Activated T-helper 2 cell treated with anti-CD3 and anti-CD28 coated beads, Interferon-gamma antibody, Interleukin-2, Interleukin-4, amounts not matched to agents 10 μg/mL and 5 μg/mL and 100 μg/mL, durations not matched to agents 14 hours and 24 hours and 36 hours (primary cell): ENCODE results near the gene RGS3. TPM values are rescaled to one million over a fixed set of nuclear protein-coding genes. Genes with fewer than 3 reads are reported as not detected.
"Not testable (repeated sequence)": the region's sequence is repeated elsewhere in the genome, so short reads cannot be mapped to it uniquely, and the experiment has no call there.

Experiments used
- DNase-seq: peaks from one replicate; pipeline ENCODE4 v3.0.0; 2021; ENCODE audit warnings: low spot score
- H3K27ac Mint-ChIP-seq: one replicate; pipeline ENCODE4 v1.8.0; 2021; ENCODE audit warnings: mixed read lengths
- H3K27me3 Mint-ChIP-seq: one replicate; pipeline ENCODE4 v1.8.0; 2021; ENCODE audit warnings: low read depth, mixed read lengths
- H3K36me3 Mint-ChIP-seq: one replicate; pipeline ENCODE4 v1.8.0; 2021; ENCODE audit warnings: low read depth, mixed read lengths
- H3K4me1 Mint-ChIP-seq: one replicate; pipeline ENCODE4 v1.8.0; 2021; ENCODE audit warnings: low read depth, mixed read lengths
- H3K4me3 Mint-ChIP-seq: one replicate; pipeline ENCODE4 v1.8.0; 2021; ENCODE audit warnings: low read depth, mild to moderate bottlenecking, moderate library complexity, mixed read lengths
- H3K9me3 Mint-ChIP-seq: one replicate; pipeline ENCODE4 v1.8.0; 2021; ENCODE audit warnings: mixed read lengths
- intact Hi-C: fragments of 100-400 bp; cut with micrococcal nuclease; formaldehyde crosslinking; loops from one replicate; pipeline ENCODE4 v1.15.1; 2023
- total RNA-seq: library from RNA; stranded (reverse); gene quantifications from 2 replicates; pipeline ENCODE4 v1.2.3, GENCODE V29; 2022

Gene RGS3
- total RNA-seq, 1 donor from 2014 or later, result 64.2 TPM

GRCh38 chr9:113633782-113634595 is 170.5 kb downstream of the RGS3 start:
- Mint-ChIP-seq H3K27me3 (no peaks in the 10 kb centered on the region), H3K4me3 (no peak overlapping the region), H3K9me3 (no peaks in the 10 kb centered on the region), H3K4me1 (peaks cover 7% of the 10 kb centered on the region), H3K36me3 (no peaks in the 10 kb centered on the region), H3K27ac (no peak overlapping the region)
- intact Hi-C loops, result no loop called here
- DNase-seq, result no peak

GRCh38 chr9:113634596-113635515 is 171.3 kb downstream of the RGS3 start:
- peaks cover 7% of the 10 kb centered on the region for H3K4me1 Mint-ChIP-seq
- H3K27me3 Mint-ChIP-seq, result no peaks in the 10 kb centered on the region
- no peak overlapping the region for H3K4me3 Mint-ChIP-seq
- intact Hi-C loops, result no loop called here
- no peaks in the 10 kb centered on the region for H3K9me3 Mint-ChIP-seq
- no peaks in the 10 kb centered on the region for H3K36me3 Mint-ChIP-seq
- no peak overlapping the region for H3K27ac Mint-ChIP-seq
- DNase-seq, result no peak

GRCh38 chr9:113635586-113635985 is 172.1 kb downstream of the RGS3 start:
- Mint-ChIP-seq H3K4me3 (no peak overlapping the region), H3K27me3 (no peaks in the 10 kb centered on the region), H3K27ac (no peak overlapping the region), H3K36me3 (no peaks in the 10 kb centered on the region), H3K9me3 (no peaks in the 10 kb centered on the region), H3K4me1 (peaks cover 7% of the 10 kb centered on the region)
- intact Hi-C loops, result no loop called here
- no peak for DNase-seq

- no peak for DNase-seq
- H3K27ac Mint-ChIP-seq, result no peak overlapping the region
- H3K27me3 Mint-ChIP-seq, result no peaks in the 10 kb centered on the region
- H3K4me3 Mint-ChIP-seq, result no peak overlapping the region
- H3K9me3 Mint-ChIP-seq, result no peaks in the 10 kb centered on the region
- peaks cover 7% of the 10 kb centered on the region for H3K4me1 Mint-ChIP-seq
- intact Hi-C loops, result no loop called here
- no peaks in the 10 kb centered on the region for H3K36me3 Mint-ChIP-seq
Measured at GRCh38 chr9:113636165-113636564, 172.6 kb downstream of the RGS3 start.

- H3K27me3 Mint-ChIP-seq, result peaks cover 1% of the 10 kb centered on the region
- H3K9me3 Mint-ChIP-seq, result no peaks in the 10 kb centered on the region
- H3K4me1 Mint-ChIP-seq, result peaks cover 7% of the 10 kb centered on the region
- intact Hi-C loops, result no loop called here
- no peaks in the 10 kb centered on the region for H3K36me3 Mint-ChIP-seq
- H3K27ac Mint-ChIP-seq, result no peak overlapping the region
- DNase-seq, result no peak
- H3K4me3 Mint-ChIP-seq, result no peak overlapping the region
Measured at GRCh38 chr9:113636693-113637092, 173.2 kb downstream of the RGS3 start.

- Mint-ChIP-seq H3K9me3 (no peaks in the 10 kb centered on the region), H3K4me3 (no peak overlapping the region), H3K27ac (no peak overlapping the region), H3K4me1 (no peaks in the 10 kb centered on the region), H3K36me3 (no peaks in the 10 kb centered on the region), H3K27me3 (peaks cover 12% of the 10 kb centered on the region)
- no peak for DNase-seq
- intact Hi-C loops, result no loop called here
Measured at GRCh38 chr9:113638490-113638889, 175.0 kb downstream of the RGS3 start.

GRCh38 chr9:113638897-113639296 is 175.4 kb downstream of the RGS3 start:
- intact Hi-C loops, result no loop called here
- Mint-ChIP-seq H3K36me3 (no peaks in the 10 kb centered on the region), H3K9me3 (no peaks in the 10 kb centered on the region), H3K27ac (no peak overlapping the region), H3K27me3 (peaks cover 14% of the 10 kb centered on the region), H3K4me3 (no peak overlapping the region), H3K4me1 (no peaks in the 10 kb centered on the region)
- DNase-seq, result no peak

- H3K27ac Mint-ChIP-seq, H3K9me3 Mint-ChIP-seq, intact Hi-C loops, H3K4me3 Mint-ChIP-seq, DNase-seq, H3K36me3 Mint-ChIP-seq, H3K4me1 Mint-ChIP-seq: not testable (repeated sequence)
- peaks cover 19% of the 10 kb centered on the region for H3K27me3 Mint-ChIP-seq
Measured at GRCh38 chr9:113639411-113639970, 176.0 kb downstream of the RGS3 start.

- H3K9me3 Mint-ChIP-seq, result no peaks in the 10 kb centered on the region
Measured at GRCh38 chr9:113640418-113640817, 176.9 kb downstream of the RGS3 start.

GRCh38 chr9:113641100-113641885 is 177.8 kb downstream of the RGS3 start:
- Mint-ChIP-seq H3K4me3 (no peak overlapping the region), H3K9me3 (no peaks in the 10 kb centered on the region), H3K4me1 (no peaks in the 10 kb centered on the region), H3K27ac (no peak overlapping the region), H3K27me3 (peaks cover 22% of the 10 kb centered on the region), H3K36me3 (no peaks in the 10 kb centered on the region)
- intact Hi-C loops, result no loop called here
- no peak for DNase-seq

More at GRCh38 chr9:113640418-113640817, 176.9 kb downstream of the RGS3 start:
- intact Hi-C loops, result no loop called here
- Mint-ChIP-seq H3K4me1 (no peaks in the 10 kb centered on the region), H3K36me3 (no peaks in the 10 kb centered on the region), H3K4me3 (no peak overlapping the region), H3K27ac (no peak overlapping the region), H3K27me3 (peaks cover 22% of the 10 kb centered on the region)
- no peak for DNase-seq

GRCh38 chr9:113644321-113644720 is 180.8 kb downstream of the RGS3 start:
- no peak for DNase-seq
- intact Hi-C loops, result no loop called here
- H3K27ac Mint-ChIP-seq, result no peak overlapping the region
- H3K36me3 Mint-ChIP-seq, result no peaks in the 10 kb centered on the region
- H3K27me3 Mint-ChIP-seq, result peaks cover 22% of the 10 kb centered on the region
- no peaks in the 10 kb centered on the region for H3K4me1 Mint-ChIP-seq
- no peaks in the 10 kb centered on the region for H3K9me3 Mint-ChIP-seq
- H3K4me3 Mint-ChIP-seq, result no peak overlapping the region

GRCh38 chr9:113645227-113645977 is 181.9 kb downstream of the RGS3 start:
- Mint-ChIP-seq H3K36me3 (no peaks in the 10 kb centered on the region), H3K27ac (no peak overlapping the region), H3K4me3 (no peak overlapping the region), H3K9me3 (no peaks in the 10 kb centered on the region), H3K4me1 (no peaks in the 10 kb centered on the region), H3K27me3 (peaks cover 22% of the 10 kb centered on the region)
- intact Hi-C loops, result no loop called here
- no peak for DNase-seq
